ENCODE results near the gene POLR2I.

POLR2I gene

GRCh38 chr19:36113894-36114720, 568 bp downstream of the POLR2I start:
- FAIRE-seq (peak; percentile 52), DNase-seq (ENCODE audit: insufficient read length, low spot score) (no peak)
- no peak; the same call in 1 of the 2 replicates for TF ChIP-seq POU2F2 (IDR thresholded peaks at IDR 0.05; ENCODE audit: low read depth, low read length)
- no peak for TF ChIP-seq TAF1 (IDR thresholded peaks at IDR 0.05; ENCODE audit: low read depth, low read length)
- TF ChIP-seq SPI1 (IDR thresholded peaks at IDR 0.05; ENCODE audit: low read depth, low read length), result no peak
- TF ChIP-seq POLR2A (IDR thresholded peaks at IDR 0.05; ENCODE audit: low read depth, low read length), result no peak
- TF ChIP-seq PAX5 (IDR thresholded peaks at IDR 0.05; ENCODE audit: insufficient read depth, low read length, severe bottlenecking), result no peak
- TF ChIP-seq POLR2AphosphoS5 (IDR thresholded peaks at IDR 0.05; ENCODE audit: low read depth, low read length), result no peak

DNA sequence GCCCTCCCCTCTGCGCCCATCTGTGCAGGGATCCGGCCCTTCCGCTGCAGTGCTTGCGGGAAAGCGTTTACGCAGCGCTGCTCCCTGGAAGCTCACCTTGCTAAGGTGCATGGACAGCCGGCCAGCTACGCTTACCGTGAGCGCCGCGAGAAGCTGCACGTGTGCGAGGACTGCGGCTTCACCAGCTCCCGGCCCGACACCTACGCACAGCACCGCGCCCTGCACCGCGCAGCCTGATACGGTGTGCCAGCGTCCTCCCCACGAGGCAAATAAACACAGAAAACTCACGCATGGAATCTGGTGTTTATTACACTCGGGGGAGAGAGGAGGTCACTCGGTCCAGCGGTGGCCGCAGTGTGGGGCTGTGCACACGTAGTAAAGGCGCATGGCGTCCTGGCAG, 1.2 kb downstream of the POLR2I start:
- DNase-seq (ENCODE audit: insufficient read length, low spot score), result no peak
- TF ChIP-seq PAX5 (IDR thresholded peaks at IDR 0.05; ENCODE audit: insufficient read depth, low read length, severe bottlenecking), result no peak
- no peak for TF ChIP-seq SPI1 (IDR thresholded peaks at IDR 0.05; ENCODE audit: low read depth, low read length)
- no peak for TF ChIP-seq POLR2A (IDR thresholded peaks at IDR 0.05; ENCODE audit: low read depth, low read length)
- no peak for TF ChIP-seq POU2F2 (IDR thresholded peaks at IDR 0.05; ENCODE audit: low read depth, low read length)
- TF ChIP-seq TAF1 (IDR thresholded peaks at IDR 0.05; ENCODE audit: low read depth, low read length), result no peak
- TF ChIP-seq POLR2AphosphoS5 (IDR thresholded peaks at IDR 0.05; ENCODE audit: low read depth, low read length), result no peak
- FAIRE-seq, result no peak

DNA sequence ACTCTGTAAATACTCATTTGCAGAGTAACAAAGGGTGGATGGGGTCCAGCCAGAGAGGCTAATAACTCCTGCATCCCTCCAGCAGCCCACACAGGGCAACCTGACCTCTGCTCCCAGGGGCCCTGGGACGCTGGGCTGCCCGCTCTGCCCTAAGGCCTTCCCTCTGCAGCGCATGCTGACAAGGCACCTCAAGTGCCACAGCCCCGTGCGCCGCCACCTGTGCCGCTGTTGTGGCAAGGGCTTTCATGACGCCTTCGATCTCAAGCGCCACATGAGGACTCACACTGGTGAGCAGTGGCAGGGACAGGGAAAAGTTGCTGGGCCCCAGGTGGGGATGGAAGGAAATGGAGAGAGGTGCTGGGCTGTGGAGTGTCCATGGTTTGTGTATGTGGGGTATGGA, 2.0 kb downstream of the POLR2I start:
- DNase-seq (ENCODE audit: insufficient read length, low spot score), result no peak
- no peak for FAIRE-seq
- TF ChIP-seq SPI1 (IDR thresholded peaks at IDR 0.05; ENCODE audit: low read depth, low read length) (no peak), PAX5 (IDR thresholded peaks at IDR 0.05; ENCODE audit: insufficient read depth, low read length, severe bottlenecking) (no peak), POU2F2 (IDR thresholded peaks at IDR 0.05; ENCODE audit: low read depth, low read length) (no peak), POLR2A (IDR thresholded peaks at IDR 0.05; ENCODE audit: low read depth, low read length) (no peak), TAF1 (IDR thresholded peaks at IDR 0.05; ENCODE audit: low read depth, low read length) (no peak), POLR2AphosphoS5 (IDR thresholded peaks at IDR 0.05; ENCODE audit: low read depth, low read length) (no peak)

DNA sequence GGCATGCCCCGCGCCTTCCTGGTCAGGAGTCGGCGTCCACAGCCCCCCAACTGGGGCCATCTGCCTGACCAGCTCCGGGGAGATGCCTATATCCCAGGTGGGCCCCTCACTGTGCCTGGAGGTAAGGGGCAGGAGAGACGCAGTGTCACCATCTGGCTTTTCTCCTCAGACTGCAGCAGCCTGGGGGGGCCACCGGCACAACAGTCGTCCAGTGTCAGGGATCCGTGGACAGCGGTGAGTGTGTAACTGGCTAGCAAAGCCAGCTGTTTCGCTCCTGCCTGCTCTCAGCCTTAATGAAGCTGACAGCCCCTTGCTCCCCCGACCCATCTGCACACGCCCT, 3.5 kb downstream of the POLR2I start:
- DNase-seq (ENCODE audit: insufficient read length, low spot score) (no peak), FAIRE-seq (no peak)
- TF ChIP-seq PAX5 (IDR thresholded peaks at IDR 0.05; ENCODE audit: insufficient read depth, low read length, severe bottlenecking) (no peak), POLR2A (IDR thresholded peaks at IDR 0.05; ENCODE audit: low read depth, low read length) (no peak), SPI1 (IDR thresholded peaks at IDR 0.05; ENCODE audit: low read depth, low read length) (no peak), POLR2AphosphoS5 (IDR thresholded peaks at IDR 0.05; ENCODE audit: low read depth, low read length) (no peak), POU2F2 (IDR thresholded peaks at IDR 0.05; ENCODE audit: low read depth, low read length) (no peak), TAF1 (IDR thresholded peaks at IDR 0.05; ENCODE audit: low read depth, low read length) (no peak)

DNA sequence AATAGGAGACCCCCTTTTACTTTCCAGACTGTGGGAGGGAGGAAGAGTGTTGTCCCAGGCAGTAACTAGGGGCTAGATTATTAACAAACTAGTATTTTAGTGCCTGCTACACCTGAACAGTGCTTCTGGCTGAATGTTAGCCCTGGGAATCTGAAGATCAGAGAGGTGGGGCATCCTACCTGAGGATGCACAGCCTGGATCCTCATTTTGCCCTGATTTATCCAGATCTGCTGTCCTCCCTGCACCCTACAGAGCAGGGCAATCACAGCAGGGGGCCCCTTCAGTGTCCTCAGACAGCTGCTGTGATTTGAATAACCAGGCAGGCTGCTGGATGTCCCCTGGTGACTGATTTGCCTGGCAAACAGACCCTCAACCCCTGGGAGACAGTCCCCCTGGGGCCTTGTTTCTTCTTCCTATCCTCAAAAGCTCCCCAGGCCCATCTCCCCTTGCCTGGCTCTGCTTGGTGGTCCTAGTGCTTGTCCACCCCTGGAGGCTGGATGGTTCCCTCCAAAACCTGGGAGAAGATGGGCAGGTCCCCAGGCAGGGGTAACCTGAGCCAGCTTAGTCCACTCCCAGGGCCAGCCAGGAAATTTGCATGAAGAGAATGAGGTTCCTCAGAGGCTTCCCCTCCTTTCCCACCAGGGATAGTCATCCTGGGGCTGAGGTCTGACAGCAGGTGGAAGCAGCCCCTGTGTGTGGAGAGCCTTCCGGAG, 4.0 kb downstream of the POLR2I start, which contains the start of gene OVOL3:
Gene OVOL3, plus strand, starts transcription at position 657 of the 713 bp plus-strand sequence. CDS start 60 bp downstream, outside the sequence.
- FAIRE-seq (no peak), DNase-seq (ENCODE audit: insufficient read length, low spot score) (no peak)
- no peak for TF ChIP-seq POU2F2 (IDR thresholded peaks at IDR 0.05; ENCODE audit: low read depth, low read length)
- no peak for TF ChIP-seq SPI1 (IDR thresholded peaks at IDR 0.05; ENCODE audit: low read depth, low read length)
- no peak for TF ChIP-seq TAF1 (IDR thresholded peaks at IDR 0.05; ENCODE audit: low read depth, low read length)

- DNase-seq (ENCODE audit: insufficient read length, low spot score) (no peak), FAIRE-seq (no peak)
- TF ChIP-seq SPI1 (IDR thresholded peaks at IDR 0.05; ENCODE audit: low read depth, low read length), result no peak
- no peak for TF ChIP-seq POLR2AphosphoS5 (IDR thresholded peaks at IDR 0.05; ENCODE audit: low read depth, low read length)
- no peak for TF ChIP-seq POU2F2 (IDR thresholded peaks at IDR 0.05; ENCODE audit: low read depth, low read length)
- no peak for TF ChIP-seq POLR2A (IDR thresholded peaks at IDR 0.05; ENCODE audit: low read depth, low read length)
- TF ChIP-seq PAX5 (IDR thresholded peaks at IDR 0.05; ENCODE audit: insufficient read depth, low read length, severe bottlenecking), result no peak
- TF ChIP-seq TAF1 (IDR thresholded peaks at IDR 0.05; ENCODE audit: low read depth, low read length), result no peak
These were observed 6.0 kb downstream of the POLR2I start for GRCh38 chr19:36108684-36109083.

DNA sequence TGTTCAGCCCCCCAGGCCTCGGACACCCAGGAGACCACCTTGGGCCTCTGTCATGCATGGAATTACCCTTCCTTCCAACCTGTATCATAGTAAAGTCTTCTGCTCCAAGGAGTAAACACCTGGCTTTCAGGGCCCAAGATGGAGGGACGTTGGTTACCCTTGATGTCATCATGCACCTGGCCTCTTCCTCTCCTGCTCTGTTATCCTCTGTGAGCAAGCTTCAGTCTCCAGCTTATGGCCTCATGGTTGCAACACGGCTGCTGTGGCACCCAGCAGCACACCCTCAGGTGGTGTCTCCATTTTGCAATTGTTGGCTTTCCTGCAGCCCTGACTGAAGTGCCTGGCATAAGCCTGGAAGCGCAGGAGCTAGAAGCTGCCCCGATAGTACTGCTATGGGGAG, 7.7 kb downstream of the POLR2I start:
- FAIRE-seq (no peak), DNase-seq (ENCODE audit: insufficient read length, low spot score) (no peak)
- no peak for TF ChIP-seq PAX5 (IDR thresholded peaks at IDR 0.05; ENCODE audit: insufficient read depth, low read length, severe bottlenecking)
- no peak for TF ChIP-seq SPI1 (IDR thresholded peaks at IDR 0.05; ENCODE audit: low read depth, low read length)
- TF ChIP-seq POLR2A (IDR thresholded peaks at IDR 0.05; ENCODE audit: low read depth, low read length), result no peak
- TF ChIP-seq TAF1 (IDR thresholded peaks at IDR 0.05; ENCODE audit: low read depth, low read length), result no peak
- no peak for TF ChIP-seq POLR2AphosphoS5 (IDR thresholded peaks at IDR 0.05; ENCODE audit: low read depth, low read length)
- no peak for TF ChIP-seq POU2F2 (IDR thresholded peaks at IDR 0.05; ENCODE audit: low read depth, low read length)

- DNase-seq (ENCODE audit: insufficient read length, low spot score) (no peak), FAIRE-seq (no peak)
- TF ChIP-seq POU2F2 (IDR thresholded peaks at IDR 0.05; ENCODE audit: low read depth, low read length) (no peak), POLR2A (IDR thresholded peaks at IDR 0.05; ENCODE audit: low read depth, low read length) (no peak), SPI1 (IDR thresholded peaks at IDR 0.05; ENCODE audit: low read depth, low read length) (no peak), POLR2AphosphoS5 (IDR thresholded peaks at IDR 0.05; ENCODE audit: low read depth, low read length) (no peak), TAF1 (IDR thresholded peaks at IDR 0.05; ENCODE audit: low read depth, low read length) (no peak), PAX5 (IDR thresholded peaks at IDR 0.05; ENCODE audit: insufficient read depth, low read length, severe bottlenecking) (no peak)
These were observed 8.2 kb downstream of the POLR2I start for GRCh38 chr19:36106441-36106840.

- FAIRE-seq (no peak), DNase-seq (ENCODE audit: insufficient read length, low spot score) (no peak)
These were observed 10.7 kb downstream of the POLR2I start for GRCh38 chr19:36103842-36104552.

More at GRCh38 chr19:36103842-36104552, 10.7 kb downstream of the POLR2I start:
- no peak for TF ChIP-seq TAF1 (IDR thresholded peaks at IDR 0.05; ENCODE audit: low read depth, low read length)
- TF ChIP-seq POLR2A (IDR thresholded peaks at IDR 0.05; ENCODE audit: low read depth, low read length), result no peak
- TF ChIP-seq POLR2AphosphoS5 (IDR thresholded peaks at IDR 0.05; ENCODE audit: low read depth, low read length), result no peak
- no peak for TF ChIP-seq POU2F2 (IDR thresholded peaks at IDR 0.05; ENCODE audit: low read depth, low read length)
- TF ChIP-seq PAX5 (IDR thresholded peaks at IDR 0.05; ENCODE audit: insufficient read depth, low read length, severe bottlenecking), result no peak

All from GM12891 (cell line).